ENCODE measurements around the gene SUFU.
"Not testable (repeated sequence)": the region's sequence is repeated elsewhere in the genome, so short reads cannot be mapped to it uniquely, and the experiment has no call there.

SUFU gene

GRCh38 chr10:102514487-102515311 is 10.9 kb downstream of the SUFU start:
- DNase-seq (ENCODE audit: low read depth in 2 of 2), result no peak

GRCh38 chr10:102515724-102516123 is 12.0 kb downstream of the SUFU start:
- no peak for DNase-seq (ENCODE audit: low read depth in 2 of 2)

- no peak for DNase-seq (ENCODE audit: low read depth in 2 of 2)
These were observed 13.8 kb downstream of the SUFU start for GRCh38 chr10:102517553-102517952.

GRCh38 chr10:102519246-102519825 is 15.6 kb downstream of the SUFU start:
- no peak for DNase-seq (ENCODE audit: low read depth in 2 of 2)

- no peak for DNase-seq (ENCODE audit: low read depth in 2 of 2)
These were observed 19.1 kb downstream of the SUFU start for GRCh38 chr10:102522874-102523249.

- DNase-seq (ENCODE audit: low read depth in 2 of 2), result no peak
These were observed 19.7 kb downstream of the SUFU start for GRCh38 chr10:102523250-102524029.

GRCh38 chr10:102524746-102525145 is 21.0 kb downstream of the SUFU start:
- DNase-seq (ENCODE audit: low read depth in 2 of 2), result no peak

- no peak for DNase-seq (ENCODE audit: low read depth in 2 of 2)
These were observed 23.8 kb downstream of the SUFU start for GRCh38 chr10:102527546-102527945.

- no peak for DNase-seq (ENCODE audit: low read depth in 2 of 2)
These were observed 30.6 kb downstream of the SUFU start for GRCh38 chr10:102534333-102534732.

- DNase-seq (ENCODE audit: low read depth in 2 of 2), result not testable (repeated sequence)
These were observed 31.2 kb downstream of the SUFU start for GRCh38 chr10:102534966-102535365.

GRCh38 chr10:102535481-102536147 is 31.8 kb downstream of the SUFU start:
- DNase-seq (ENCODE audit: low read depth in 2 of 2), result no peak

GRCh38 chr10:102537367-102537766 is 33.6 kb downstream of the SUFU start:
- DNase-seq (ENCODE audit: low read depth in 2 of 2), result no peak

- no peak for DNase-seq (ENCODE audit: low read depth in 2 of 2)
These were observed 34.2 kb downstream of the SUFU start for GRCh38 chr10:102537948-102538347.

- no peak for DNase-seq (ENCODE audit: low read depth in 2 of 2)
These were observed 35.0 kb downstream of the SUFU start for GRCh38 chr10:102538811-102539210.

GRCh38 chr10:102540023-102540422 is 36.3 kb downstream of the SUFU start:
- DNase-seq (ENCODE audit: low read depth in 2 of 2), result no peak

- DNase-seq (ENCODE audit: low read depth in 2 of 2), result no peak
These were observed 39.1 kb downstream of the SUFU start for GRCh38 chr10:102542800-102543418.

GRCh38 chr10:102545265-102545871 is 41.6 kb downstream of the SUFU start:
- DNase-seq (ENCODE audit: low read depth in 2 of 2), result no peak

GRCh38 chr10:102545997-102546396 is 42.2 kb downstream of the SUFU start:
- DNase-seq (ENCODE audit: low read depth in 2 of 2), result no peak

- no peak for DNase-seq (ENCODE audit: low read depth in 2 of 2)
These were observed 43.0 kb downstream of the SUFU start for GRCh38 chr10:102546606-102547320.

- DNase-seq (ENCODE audit: low read depth in 2 of 2), result no peak
These were observed 45.8 kb downstream of the SUFU start for GRCh38 chr10:102549549-102549948.

Data from stimulated activated CD4-positive, alpha-beta T cell treated with anti-CD3 and anti-CD28 coated beads, Interleukin-15, amount 100 ng/mL, for 48 hours (primary cell).